ENCODE results near the gene CNEP1R1.

DNA sequence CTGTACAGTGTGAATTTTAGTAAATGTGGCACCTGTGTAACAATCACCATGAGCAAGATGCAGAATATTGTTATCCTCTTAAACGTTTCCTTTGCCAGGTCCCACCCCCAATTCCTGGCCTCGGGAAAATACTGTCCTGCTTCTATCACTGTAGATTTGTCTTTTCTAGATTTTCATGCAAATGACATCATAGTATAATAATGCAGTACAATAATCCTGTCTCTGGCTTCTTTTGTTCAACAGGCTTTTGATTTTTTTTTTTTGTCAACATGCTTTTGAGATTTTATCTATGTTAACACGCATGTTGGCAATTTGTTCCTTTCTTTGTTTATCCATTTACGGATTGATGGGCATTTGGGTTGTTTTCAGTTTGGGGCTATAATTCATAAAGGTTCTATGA lies 20.4 kb downstream of the CNEP1R1 start:
- TF ChIP-seq GATA3 (IDR thresholded peaks at IDR 0.05; ENCODE audit: low read depth, low read length) (no peak), GATA2 (IDR thresholded peaks at IDR 0.05; ENCODE audit: low read depth, low read length) (no peak)

Measured in SH-SY5Y (cell line).